Cardiac muscle cell (in vitro differentiated cells and primary cell): ENCODE measurements around the gene ZNF284. TPM values are rescaled to one million over a fixed set of nuclear protein-coding genes. Genes with fewer than 3 reads are reported as not detected.
A peak's percentile ranks its signal among the peaks of the same experiment; 100 is the strongest.

Source experiments
- DNase-seq, 2 donors: peaks; one replicate each; pipeline versions ENCODE4 v3.0.0 to v3.0.0-alpha.2; 2010 to 2017; ENCODE audit warnings: low read depth in 1 of 2, low spot score in 1 of 2
- H3K27ac ChIP-seq: fragments of 200-600 bp; sonication (generic); 2 replicates; pipeline ENCODE4 v1.5.1; 2016
- H3K27me3 ChIP-seq: fragments of 200-600 bp; sonication (generic); 2 replicates; pipeline ENCODE4 v1.6.0; 2016; ENCODE audit warnings: control low read depth
- H3K36me3 ChIP-seq: fragments of 200-600 bp; sonication (generic); 2 replicates; pipeline ENCODE4 v1.5.1; 2016; ENCODE audit warnings: control low read depth
- H3K4me1 ChIP-seq: fragments of 200-600 bp; sonication (generic); 2 replicates; pipeline ENCODE4 v1.8.1; 2017; ENCODE audit warnings: low read depth, mild to moderate bottlenecking, mixed run types
- H3K4me3 ChIP-seq: fragments of 200-600 bp; sonication (generic); 2 replicates; pipeline ENCODE4 v1.5.1; 2016; ENCODE audit warnings: mild to moderate bottlenecking
- H3K9me3 ChIP-seq: fragments of 200-600 bp; sonication (generic); 2 replicates; pipeline ENCODE4 v1.5.1; 2017; ENCODE audit warnings: low read depth, mild to moderate bottlenecking, control low read depth
- CTCF ChIP-seq: IDR thresholded peaks from 2 replicates; pipeline ENCODE4 v1.5.1; 2012; ENCODE audit warnings: low read depth, mild to moderate bottlenecking, low read length
- polyA plus RNA-seq: library from polyadenylated mRNA; unstranded; fragments of >200 nt; fragmentation: Nextera tagmentation; extraction: Ambion mirVana; gene quantifications from 2 replicates; pipeline ENCODE4 v1.2.1, GENCODE V29; 2016
- total RNA-seq: library from RNA; depleted of rRNA; stranded (reverse); fragments of >200 nt; gene quantifications from 2 replicates; pipeline ENCODE4 v1.2.3, GENCODE V29; 2016

The ZNF284 gene
- total and polyA plus RNA-seq, 2 experiments from 2014 or later = 1.7 to 3.5 TPM

- Histone ChIP-seq H3K4me3 (no peak overlapping the region), H3K27me3 (no peaks in the 10 kb centered on the region), H3K9me3 (no peaks in the 10 kb centered on the region), H3K27ac (no peak overlapping the region), H3K4me1 (no peaks in the 10 kb centered on the region), H3K36me3 (peaks cover 30% of the 10 kb centered on the region)
- no peak for DNase-seq
- TF ChIP-seq CTCF = no peak
Observed at GRCh38 chr19:44061038-44061437, 10.9 kb upstream of the ZNF284 start.

GRCh38 chr19:44066305-44066704 is 5.7 kb upstream of the ZNF284 start:
- Histone ChIP-seq H3K4me1 (no peaks in the 10 kb centered on the region), H3K9me3 (no peaks in the 10 kb centered on the region), H3K27ac (no peak overlapping the region), H3K36me3 (peaks cover 25% of the 10 kb centered on the region), H3K27me3 (no peaks in the 10 kb centered on the region), H3K4me3 (no peak overlapping the region)
- TF ChIP-seq CTCF = no peak
- no peak for DNase-seq

DNA sequence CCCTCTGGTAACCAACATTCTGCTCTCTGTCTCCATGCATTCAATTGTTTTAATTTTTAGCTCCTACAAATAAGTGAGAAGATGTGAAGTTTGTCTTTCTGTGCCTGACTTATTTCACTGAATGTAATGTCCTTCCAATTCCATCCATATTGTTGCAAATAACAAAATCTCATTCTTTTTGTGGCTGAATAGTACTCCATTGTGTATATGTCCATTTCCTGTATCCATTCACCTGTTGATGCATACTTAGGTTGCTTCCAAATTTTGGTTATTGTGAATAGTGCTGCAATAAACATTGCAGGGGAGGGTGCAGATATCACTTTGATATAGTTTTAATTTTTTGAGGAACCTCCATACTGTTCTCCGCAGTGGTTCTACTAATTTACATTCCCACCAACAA is 2.5 kb upstream of the ZNF284 start:
- H3K36me3 ChIP-seq = peaks cover 17% of the 10 kb centered on the region
- H3K4me1 ChIP-seq = peaks cover 5% of the 10 kb centered on the region
- H3K4me3 ChIP-seq = no peak overlapping the region
- no peak overlapping the region for H3K27ac ChIP-seq
- no peaks in the 10 kb centered on the region for H3K27me3 ChIP-seq
- TF ChIP-seq CTCF = no peak
- DNase-seq = no peak
- H3K9me3 ChIP-seq = no peaks in the 10 kb centered on the region

GRCh38 chr19:44072543-44073401 is 813 bp downstream of the ZNF284 start:
- Histone ChIP-seq H3K36me3 (peaks cover under 1% of the 10 kb centered on the region), H3K4me3 (peak overlapping the region; percentile 67), H3K27ac (no peak overlapping the region), H3K4me1 (peaks cover 5% of the 10 kb centered on the region), H3K9me3 (no peaks in the 10 kb centered on the region), H3K27me3 (no peaks in the 10 kb centered on the region)
- peak in 1 of 2 donors; percentile 6 for DNase-seq
- TF ChIP-seq CTCF = no peak

GRCh38 chr19:44076325-44076724 is 4.4 kb downstream of the ZNF284 start:
- peaks cover 4% of the 10 kb centered on the region for H3K36me3 ChIP-seq
- H3K27ac ChIP-seq = no peak overlapping the region
- H3K4me1 ChIP-seq = peaks cover 5% of the 10 kb centered on the region
- H3K9me3 ChIP-seq = no peaks in the 10 kb centered on the region
- DNase-seq = no peak
- no peak overlapping the region for H3K4me3 ChIP-seq
- H3K27me3 ChIP-seq = no peaks in the 10 kb centered on the region
- TF ChIP-seq CTCF = no peak
